Gastroesophageal sphincter (tissue), 3 donors: Measurements from ENCODE around the gene USP44.

Experiments
- EP300 ChIP-seq: sonication (generic); formaldehyde crosslinking; IDR thresholded peaks from one replicate; pipeline ENCODE4 v1.6.1; 2017; ENCODE audit warnings: antibody characterized with exemption, mild to moderate bottlenecking
- POLR2A ChIP-seq, 2 donors: fragments of 450-650 bp; IDR thresholded peaks; one replicate each; pipeline ENCODE4 v1.6.1; 2017; ENCODE audit warnings: antibody characterized with exemption in 2 of 2, mild to moderate bottlenecking in 2 of 2, moderate library complexity in 1 of 2
- POLR2AphosphoS5 ChIP-seq: sonication (generic); formaldehyde crosslinking; IDR thresholded peaks from one replicate; pipeline ENCODE4 v1.6.1; 2017; ENCODE audit warnings: antibody characterized with exemption
- TF ChIP-seq, protein P1 (sequence below), 4 experiments: fragments of 200-600 bp in 2 of 4; fragments of 450-650 bp in 2 of 4; sonication (generic) in 1 of 4; IDR thresholded peaks; one replicate each; pipeline ENCODE4 v1.5.1; 2017 to 2019; ENCODE audit warnings: antibody characterized with exemption in 4 of 4, mild to moderate bottlenecking in 2 of 4, moderate library complexity in 2 of 4

- TF ChIP-seq, protein P1, sequence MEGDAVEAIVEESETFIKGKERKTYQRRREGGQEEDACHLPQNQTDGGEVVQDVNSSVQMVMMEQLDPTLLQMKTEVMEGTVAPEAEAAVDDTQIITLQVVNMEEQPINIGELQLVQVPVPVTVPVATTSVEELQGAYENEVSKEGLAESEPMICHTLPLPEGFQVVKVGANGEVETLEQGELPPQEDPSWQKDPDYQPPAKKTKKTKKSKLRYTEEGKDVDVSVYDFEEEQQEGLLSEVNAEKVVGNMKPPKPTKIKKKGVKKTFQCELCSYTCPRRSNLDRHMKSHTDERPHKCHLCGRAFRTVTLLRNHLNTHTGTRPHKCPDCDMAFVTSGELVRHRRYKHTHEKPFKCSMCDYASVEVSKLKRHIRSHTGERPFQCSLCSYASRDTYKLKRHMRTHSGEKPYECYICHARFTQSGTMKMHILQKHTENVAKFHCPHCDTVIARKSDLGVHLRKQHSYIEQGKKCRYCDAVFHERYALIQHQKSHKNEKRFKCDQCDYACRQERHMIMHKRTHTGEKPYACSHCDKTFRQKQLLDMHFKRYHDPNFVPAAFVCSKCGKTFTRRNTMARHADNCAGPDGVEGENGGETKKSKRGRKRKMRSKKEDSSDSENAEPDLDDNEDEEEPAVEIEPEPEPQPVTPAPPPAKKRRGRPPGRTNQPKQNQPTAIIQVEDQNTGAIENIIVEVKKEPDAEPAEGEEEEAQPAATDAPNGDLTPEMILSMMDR (IDR thresholded peaks at IDR 0.05), result no peak
- TF ChIP-seq POLR2AphosphoS5, result no peak
- TF ChIP-seq POLR2A (IDR thresholded peaks at IDR 0.05), result no peak
- no peak for TF ChIP-seq EP300
These were observed 6.3 kb upstream of the USP44 start for GRCh38 chr12:95557625-95558024.
